Omental fat pad (tissue), 4 donors: Measurements from ENCODE around the gene SPATC1L. TPM values are rescaled to one million over a fixed set of nuclear protein-coding genes. Genes with fewer than 3 reads are reported as not detected.
A peak's percentile ranks its signal among the peaks of the same experiment; 100 is the strongest.

Experiments used
- ATAC-seq: fragments of 150-250 bp; one replicate; pipeline ENCODE4 v1.9.1; 2016; ENCODE audit warnings: mild to moderate bottlenecking, moderate library complexity; ENCODE audit not compliant: low FRiP score
- DNase-seq: peaks from one replicate; pipeline ENCODE4 v3.0.0-alpha.2; 2019; ENCODE audit warnings: low spot score
- CTCF ChIP-seq, 3 donors: fragments of 450-650 bp; IDR thresholded peaks; one replicate each; pipeline ENCODE4 v1.5.1; 2016 to 2017; ENCODE audit warnings: antibody characterized with exemption in 3 of 3, mild to moderate bottlenecking in 3 of 3, moderate library complexity in 2 of 3
- total RNA-seq, 4 donors: library from RNA; depleted of rRNA; stranded (reverse); fragments of >200 nt; gene quantifications; one replicate each; pipeline ENCODE4 v1.1.0, GENCODE V29; 2016

SPATC1L gene
- total RNA-seq, 4 donors from 2014 or later, result 0.96 to 8.0 (median 2.8) TPM

- ATAC-seq (no peak), DNase-seq (peak; percentile 7)
- no peak for TF ChIP-seq CTCF (IDR thresholded peaks at IDR 0.05)
These were observed 27.6 kb downstream of the SPATC1L start for GRCh38 chr21:46156678-46157077.

GRCh38 chr21:46156378-46156645, 27.9 kb downstream of the SPATC1L start:
- TF ChIP-seq CTCF (IDR thresholded peaks at IDR 0.05), result no peak
- ATAC-seq (no peak), DNase-seq (peak; percentile 12)

- peak; percentile 20 for DNase-seq
- ATAC-seq, result no peak
- TF ChIP-seq CTCF (IDR thresholded peaks at IDR 0.05), result no peak
These were observed 28.5 kb downstream of the SPATC1L start, which contains the start of gene FTCD for GRCh38 chr21:46155514-46156377. Gene FTCD (minus strand): TSS chr21:46155579. CDS start chr21:46155523, 56 bp downstream.

GRCh38 chr21:46154955-46155513, 29.2 kb downstream of the SPATC1L start:
- DNase-seq, result peak; percentile 2
- no peak for ATAC-seq
- no peak for TF ChIP-seq CTCF (IDR thresholded peaks at IDR 0.05)

GRCh38 chr21:46154155-46154954, 29.9 kb downstream of the SPATC1L start:
- DNase-seq (peak; percentile 17), ATAC-seq (no peak)
- TF ChIP-seq CTCF (IDR thresholded peaks at IDR 0.05), result no peak

- ATAC-seq, result peak; percentile 61
- peak; percentile 35 for DNase-seq
- TF ChIP-seq CTCF (IDR thresholded peaks at IDR 0.05), result peak in 1 of 3 donors; percentile 29
These were observed 30.8 kb downstream of the SPATC1L start for GRCh38 chr21:46153247-46154154.
